ENCODE results near the gene SLC45A3.

Gene SLC45A3

DNA sequence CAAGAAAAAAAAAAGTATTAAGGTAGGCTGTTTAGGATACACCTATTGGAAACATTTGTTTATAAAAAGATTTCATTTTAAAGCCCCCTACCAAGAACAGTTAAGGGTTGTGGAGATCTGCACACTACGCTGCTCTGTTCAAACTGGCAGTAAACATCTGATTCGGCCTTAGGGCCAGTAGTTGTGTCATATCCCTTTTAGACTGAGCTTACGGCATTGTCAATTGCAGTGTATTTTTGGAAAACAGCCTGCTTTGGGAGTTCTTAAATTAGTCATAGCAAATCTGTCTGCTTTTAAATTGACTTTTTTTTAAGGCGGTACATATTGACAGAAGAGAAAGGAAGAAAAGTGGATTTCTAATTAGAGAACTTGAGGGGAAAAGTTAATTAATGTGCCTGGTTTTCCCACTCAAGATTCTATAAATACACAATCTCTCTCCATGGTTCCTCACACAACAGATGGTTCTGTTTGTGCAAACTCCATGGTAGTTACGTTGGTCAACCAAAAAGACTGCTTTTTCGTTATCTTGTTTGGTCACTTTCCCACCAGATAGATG lies 46.8 kb downstream of the SLC45A3 start:
- DNase-seq = no peak

DNA sequence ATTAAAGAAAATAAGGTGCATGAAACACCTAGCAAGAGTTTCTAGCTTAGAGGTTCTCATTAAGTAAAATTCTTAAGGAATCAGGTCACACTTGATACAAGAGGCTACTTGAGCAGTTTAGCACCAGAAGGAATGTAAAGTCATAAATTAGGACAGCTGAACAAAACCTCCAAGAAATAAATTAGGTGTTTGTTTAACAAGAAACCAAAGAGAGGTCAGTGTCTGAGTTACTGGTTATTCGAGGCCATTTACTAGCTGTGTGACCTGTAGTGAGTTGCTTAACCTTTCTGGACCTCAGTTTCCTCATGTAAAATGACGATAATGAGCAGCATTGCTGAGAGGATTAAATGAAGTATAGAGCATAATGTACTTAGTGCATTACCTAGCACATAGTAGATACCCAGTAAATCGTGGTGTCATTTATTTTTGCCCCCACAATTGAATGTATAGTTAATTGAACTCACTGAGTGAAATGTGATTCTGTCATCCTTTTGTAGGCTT lies 47.6 kb downstream of the SLC45A3 start:
- no peak for DNase-seq

DNA sequence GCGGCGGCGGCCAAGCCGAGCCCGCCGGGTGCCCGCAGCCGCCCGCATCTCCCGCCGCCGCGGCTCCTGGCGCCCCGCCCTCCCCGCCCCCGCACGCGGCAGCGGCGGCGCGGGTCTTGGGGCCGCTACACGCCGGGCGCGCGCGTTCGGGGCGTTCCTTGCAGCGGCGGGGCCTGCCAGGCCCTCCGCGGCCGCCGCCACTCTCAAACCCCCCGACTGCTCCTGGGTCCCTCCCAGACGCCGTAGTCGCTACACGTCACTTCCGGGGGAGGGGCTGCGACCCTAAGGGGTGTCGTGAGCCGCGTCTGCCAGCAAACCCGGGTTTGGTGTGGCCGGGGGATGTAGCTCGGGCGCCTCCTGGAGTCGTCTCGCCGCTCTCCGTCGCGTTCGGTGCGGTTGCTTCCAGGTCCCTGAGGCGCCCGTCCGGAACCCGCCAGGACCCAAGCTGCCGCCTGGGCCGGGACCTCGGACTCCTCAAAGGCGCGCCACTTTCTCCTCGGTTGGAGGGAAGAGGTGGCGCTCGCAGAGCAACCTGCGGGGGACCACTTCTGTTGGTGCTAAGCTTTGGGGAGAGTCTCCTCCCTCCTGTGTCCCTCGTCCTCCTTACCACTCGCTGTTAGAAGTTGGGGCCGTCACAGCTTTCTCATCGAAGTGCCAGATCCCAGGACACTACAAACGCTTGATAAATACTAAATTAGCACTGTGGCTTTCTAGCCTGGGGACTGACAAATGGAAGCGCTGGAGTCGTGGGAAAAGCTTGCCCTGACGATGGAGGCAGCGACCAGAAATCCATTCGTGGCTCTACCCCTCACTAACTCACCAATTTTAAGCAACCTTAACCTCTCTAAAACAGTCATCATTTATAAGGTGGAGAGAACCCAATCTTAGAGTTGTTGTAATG lies 48.3 kb downstream of the SLC45A3 start, which contains the start of gene ELK4:
Gene ELK4, minus strand, starts transcription at position 244 of the 901 bp plus-strand sequence. CDS start 8,129 bp downstream, outside the sequence.
- DNase-seq = peak; percentile 97 to 99 (median 98)

DNA sequence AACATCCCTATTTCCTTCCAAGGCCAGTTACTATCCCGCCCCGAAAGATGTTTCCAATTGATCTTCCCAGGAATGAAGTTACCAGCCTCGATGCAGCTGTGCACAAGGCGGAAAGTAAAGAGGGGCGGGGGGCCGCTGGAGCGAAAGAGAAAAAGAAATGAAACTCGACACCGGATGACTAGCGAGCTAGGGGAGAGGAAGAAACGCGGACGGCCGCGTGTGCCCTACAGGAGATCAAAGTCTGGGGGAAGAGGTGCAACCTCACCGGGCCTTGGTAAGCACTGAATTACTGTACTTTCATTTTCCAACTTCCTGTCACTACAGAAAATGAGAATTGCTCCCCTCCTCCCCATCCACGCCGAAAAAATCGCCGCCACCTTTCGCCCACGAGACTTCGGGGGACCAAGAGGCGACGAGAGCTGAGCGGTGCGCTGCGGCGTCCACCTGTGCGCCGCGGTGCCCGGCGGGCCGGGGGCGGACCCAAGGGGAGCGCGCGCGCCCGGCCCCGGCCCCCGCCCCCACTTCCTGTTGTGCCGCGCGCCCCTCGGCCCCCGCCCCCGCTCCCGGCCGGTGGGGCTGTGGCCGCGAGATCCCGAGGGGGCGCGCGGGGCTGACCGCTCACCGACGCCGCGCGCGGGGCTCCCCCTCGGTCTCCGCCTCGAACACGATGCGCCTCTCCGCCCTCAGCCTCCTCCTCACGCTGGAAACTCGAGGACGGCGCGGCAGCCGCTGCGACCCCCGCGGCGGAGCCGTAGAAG lies 49.1 kb downstream of the SLC45A3 start:
- DNase-seq = peak; percentile 55 to 70 (median 64)

DNA sequence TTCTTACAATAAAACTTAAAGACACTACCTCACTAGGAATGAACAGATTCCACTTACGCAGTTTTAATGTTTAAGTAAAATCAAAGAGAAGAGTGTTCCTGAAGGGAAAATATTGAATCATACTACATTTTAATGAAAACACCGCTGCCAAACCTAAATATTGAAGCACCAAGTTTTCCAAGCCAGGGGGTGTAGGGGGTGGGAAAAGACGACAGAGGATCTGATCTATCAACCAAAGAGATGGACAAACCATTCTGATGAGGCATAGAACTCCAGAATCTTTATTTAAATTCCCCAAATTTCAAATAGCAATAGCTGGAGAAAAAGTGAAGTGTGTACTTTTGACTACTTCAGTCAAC lies 49.7 kb downstream of the SLC45A3 start:
- DNase-seq = no peak

DNA sequence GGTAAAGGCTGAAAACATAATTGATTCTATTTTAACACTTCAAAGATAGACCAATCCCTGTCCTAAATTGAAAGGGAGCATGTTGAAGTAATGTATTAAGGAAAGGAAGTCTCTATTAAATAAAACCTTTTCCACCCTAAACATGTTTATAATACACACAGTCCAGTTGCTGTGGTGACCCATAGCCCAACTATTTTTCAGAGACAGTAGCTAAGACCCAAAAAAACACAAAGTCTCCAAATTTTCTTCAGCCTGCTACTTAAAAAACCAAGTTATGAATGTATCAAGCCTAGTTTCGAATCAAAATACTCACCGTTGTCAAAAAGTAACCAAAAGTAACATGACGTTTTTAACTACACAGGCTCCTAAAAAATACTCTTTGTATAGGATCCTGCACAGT lies 50.1 kb downstream of the SLC45A3 start:
- no peak for DNase-seq

DNA sequence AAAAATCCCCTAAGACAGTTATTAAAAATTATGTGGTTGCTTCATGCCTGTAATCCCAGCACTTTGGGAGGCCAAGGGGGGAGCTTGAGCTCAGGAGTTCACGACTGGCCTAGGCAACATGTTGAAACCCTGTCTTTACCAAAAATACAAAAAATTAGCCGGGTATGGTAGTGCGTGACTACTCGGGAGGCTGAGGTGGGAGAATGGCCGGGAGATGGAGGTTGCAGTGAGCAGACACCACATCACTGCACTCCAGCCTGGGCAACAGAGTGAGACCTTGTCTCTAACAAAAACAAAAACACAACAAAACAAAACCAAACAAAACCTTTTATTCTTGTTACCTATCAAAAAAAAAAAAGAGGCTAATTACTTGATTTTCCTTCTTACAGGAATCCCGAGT lies 50.6 kb downstream of the SLC45A3 start:
- no peak for DNase-seq

DNA sequence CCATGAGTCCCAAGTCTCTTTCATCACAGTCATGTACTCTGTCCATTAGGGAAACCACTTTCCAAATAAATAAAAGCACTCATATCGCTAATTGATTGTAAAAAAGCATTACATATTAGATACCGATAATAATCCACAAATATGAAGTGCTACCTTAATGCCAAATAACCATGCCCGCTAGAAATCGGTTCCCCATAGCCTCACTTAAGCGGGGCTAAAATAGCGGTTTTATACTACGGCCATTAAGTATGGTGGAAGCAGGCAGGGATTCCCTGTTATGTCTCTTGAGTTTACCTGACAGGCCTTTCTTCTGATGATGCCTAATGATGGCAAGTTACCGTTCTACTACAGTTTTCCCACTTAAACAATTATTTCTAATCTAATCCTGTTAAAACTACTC lies 52.4 kb downstream of the SLC45A3 start:
- DNase-seq = no peak

DNA sequence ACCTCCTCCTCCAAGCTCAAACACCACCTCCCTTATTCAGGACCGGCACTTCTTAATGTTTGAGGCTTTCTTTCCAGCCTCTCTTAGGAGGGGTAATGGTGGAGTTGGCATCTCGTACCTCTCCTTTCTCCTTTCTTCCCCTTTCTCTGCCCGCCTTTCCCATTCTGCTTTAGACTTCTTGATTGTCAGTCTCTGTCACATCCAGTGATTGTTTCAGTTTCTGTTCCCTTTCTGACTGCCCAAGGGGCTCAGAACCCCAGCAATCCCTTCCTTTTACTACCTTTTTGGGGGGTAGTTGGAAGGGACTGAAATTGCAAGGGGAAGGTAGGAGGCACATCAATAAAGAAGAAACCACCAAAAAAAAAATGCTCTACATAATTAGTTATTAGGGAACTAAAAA lies 54.1 kb downstream of the SLC45A3 start:
- DNase-seq = no peak

DNA sequence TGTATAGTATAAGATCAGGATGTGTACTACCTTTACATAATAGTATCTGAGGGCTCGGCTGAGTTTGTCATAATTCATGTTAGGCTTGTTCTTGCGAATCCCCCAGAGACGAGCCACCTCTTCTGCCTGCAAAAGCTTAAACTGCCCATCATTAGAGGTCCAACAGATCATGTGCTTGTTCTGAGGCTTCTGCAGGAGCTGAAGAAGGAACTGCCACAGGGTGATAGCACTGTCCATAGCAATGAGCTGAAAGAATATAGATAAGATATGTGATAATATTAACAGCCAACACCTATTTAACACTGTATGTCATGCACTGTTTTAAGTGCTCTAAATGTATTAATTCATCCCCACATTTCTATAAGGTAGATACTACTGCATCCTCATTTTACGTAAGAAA lies 56.7 kb downstream of the SLC45A3 start:
- no peak for DNase-seq

DNA sequence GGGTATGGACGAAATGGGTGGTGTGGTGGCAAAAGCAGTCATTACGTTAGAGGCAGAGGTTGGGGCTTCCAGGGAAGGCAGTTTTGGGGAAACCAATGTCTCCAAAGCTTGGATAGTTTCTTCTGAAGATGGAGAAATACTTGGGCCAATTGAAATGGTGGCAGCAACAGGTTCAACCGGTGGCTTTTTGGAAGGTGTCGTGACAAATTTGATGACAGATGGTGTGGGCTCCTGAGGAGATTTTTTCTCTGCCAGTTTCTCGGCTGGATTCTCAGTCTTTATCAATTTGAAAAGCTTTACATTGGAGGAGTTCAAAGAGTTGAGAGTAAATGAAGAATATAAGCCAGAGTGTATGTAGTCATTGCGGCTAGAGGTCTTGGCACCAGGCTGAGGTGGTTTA lies 60.0 kb downstream of the SLC45A3 start:
- no peak for DNase-seq

DNA sequence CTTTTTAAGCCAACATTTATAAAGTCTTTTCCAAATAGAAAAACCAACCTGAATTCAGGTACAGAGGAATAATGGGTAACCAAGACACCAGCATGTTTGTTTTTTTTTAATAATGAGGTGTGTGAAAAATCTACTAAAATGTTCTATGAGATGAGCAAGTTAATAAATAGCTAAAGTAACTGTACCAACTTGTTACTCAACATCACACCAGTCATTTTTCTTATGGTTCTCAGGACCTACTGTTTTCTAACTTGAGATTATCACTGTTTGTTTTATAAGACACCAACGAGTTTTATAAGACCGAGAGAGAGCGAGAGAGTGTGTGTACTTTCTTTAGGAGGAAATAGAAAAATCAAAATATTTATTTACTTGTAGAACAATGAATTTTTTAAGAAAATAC lies 60.9 kb downstream of the SLC45A3 start:
- DNase-seq = no peak

DNA sequence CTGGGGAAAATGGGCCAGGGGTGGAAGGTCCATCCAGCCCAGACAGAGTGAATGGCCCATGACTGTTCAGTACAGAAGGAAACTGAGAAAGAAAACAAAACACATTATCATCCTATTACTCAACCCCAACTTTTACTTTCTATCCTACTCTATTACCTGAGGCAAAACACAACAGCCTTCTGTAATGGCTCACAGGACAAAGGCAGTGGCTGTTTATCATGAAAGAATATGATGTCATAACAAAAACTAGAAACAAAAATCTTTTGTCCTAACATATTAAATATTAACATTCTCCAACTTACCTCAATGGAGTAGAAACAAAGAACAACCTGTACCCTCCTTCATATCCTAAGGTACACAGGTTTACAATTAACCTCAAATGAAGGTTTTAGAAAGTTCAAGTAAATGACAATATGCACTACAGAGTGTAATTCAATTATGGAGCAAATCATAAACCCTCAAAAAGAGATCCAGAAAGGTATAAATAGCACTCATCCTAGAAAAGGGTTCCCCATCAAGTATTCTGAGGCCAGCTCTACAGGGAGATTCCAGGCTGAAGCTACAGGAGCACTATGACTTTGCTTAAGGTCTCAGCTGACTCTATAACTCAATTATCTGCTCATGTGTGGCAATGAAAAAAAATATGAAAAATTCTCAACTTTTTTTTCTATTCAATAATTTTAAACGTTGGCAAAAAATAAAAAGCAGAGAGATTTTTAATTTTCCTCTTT lies 63.6 kb downstream of the SLC45A3 start:
- DNase-seq = no peak

DNA sequence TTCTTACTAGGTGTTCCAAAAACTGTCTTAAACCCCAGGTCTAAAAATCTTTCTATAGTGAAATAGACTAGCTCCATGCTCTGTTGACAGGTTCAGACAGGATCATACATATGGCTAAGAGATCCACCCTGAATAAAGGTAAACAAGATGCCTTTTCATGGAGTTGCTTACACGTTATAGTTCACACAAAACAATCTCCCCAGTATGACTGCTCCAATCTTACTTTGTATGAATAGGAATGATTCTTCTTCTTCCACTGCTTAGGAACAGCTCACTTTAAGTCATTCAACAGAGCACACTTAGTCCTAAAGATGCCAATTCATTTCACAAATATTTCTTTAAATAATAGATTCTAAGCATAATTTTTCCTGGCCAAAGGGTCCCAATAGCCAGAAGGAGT lies 64.5 kb downstream of the SLC45A3 start:
- DNase-seq = no peak

DNA sequence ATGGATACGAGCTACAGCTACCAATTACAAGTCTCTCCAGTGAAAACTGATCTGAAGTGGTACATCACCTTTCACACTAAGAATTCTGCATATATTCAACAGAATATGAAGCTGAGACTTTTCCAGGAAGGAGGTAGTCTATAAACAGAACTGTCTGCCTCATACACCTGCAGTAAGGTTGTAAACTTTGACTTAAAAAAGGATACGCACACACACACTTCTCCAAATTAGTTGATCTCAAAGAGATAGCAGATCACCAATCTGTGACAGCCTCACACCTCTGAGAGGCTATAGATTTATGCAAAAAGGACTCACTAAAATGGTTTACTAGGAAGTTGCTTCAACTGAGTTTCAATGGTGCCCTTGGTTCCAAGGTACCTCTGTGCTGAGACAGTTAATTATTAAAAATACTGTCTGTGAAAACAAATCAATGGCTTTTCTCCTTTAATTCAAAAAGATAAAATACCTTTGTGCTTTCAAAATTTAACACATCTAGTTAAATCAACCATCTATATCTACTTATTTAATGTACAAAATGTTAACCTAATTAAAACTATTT lies 66.4 kb downstream of the SLC45A3 start:
- no peak for DNase-seq

DNA sequence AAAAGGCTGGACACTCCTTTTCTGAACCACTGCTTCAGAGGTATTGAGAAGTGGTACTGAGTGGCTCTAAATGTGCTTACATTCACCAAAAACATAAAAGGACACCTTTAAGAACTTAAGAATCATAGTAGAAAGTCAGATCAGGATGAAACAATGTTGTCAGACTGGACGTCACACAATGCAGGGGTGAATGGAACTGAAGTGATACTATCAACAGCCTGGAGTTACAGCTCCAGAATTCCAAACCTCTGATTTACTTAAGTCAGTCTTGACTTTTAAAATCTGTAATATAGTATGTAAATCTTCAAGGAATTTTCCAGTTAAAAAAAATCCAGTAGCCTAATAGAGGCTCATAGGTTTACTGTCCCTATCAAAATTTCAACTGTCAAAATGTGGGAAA lies 67.8 kb downstream of the SLC45A3 start:
- no peak for DNase-seq

DNA sequence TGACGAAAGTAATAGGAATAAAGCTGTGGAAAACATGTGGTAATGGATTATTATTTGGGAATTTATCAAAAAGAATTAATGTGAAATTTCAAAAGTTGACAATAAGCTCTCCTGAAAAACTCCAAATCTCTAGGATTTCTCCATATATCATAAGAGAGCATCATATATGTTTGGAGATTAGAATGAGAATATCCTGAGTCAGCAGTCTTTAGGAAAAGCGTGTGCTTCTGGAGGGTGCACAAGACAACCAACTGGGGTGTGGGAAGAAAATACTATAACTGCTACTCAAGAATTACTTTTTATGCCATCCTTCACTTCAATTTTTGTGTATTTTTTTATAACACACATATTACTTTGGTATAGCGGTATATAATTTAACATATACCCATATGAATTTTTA lies 68.2 kb downstream of the SLC45A3 start:
- DNase-seq = no peak

DNA sequence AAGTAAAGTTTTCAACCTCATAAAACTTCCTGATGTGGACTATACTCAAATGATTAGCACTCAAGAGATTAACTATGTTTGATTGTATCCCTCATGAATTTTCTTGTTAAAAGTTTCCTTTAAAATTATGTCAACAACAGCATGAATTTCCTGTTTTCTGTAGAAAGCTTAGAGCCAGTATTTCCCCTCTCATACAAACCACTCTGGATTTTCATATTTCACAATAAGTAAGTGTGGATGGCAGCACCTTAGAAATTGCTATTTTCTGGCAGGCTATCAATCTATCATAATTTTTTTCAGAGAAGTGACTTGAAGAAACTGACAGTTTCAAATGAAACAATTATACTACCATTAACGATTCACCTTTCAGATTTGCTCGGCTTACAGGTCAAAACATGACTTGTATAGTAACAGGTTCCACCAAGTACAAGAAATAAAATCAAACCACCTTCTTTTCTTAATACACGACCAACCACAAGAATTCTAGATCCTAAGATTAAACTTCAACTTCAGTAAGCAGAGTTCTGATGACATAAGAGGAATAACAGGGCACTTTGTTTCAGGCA lies 69.3 kb downstream of the SLC45A3 start:
- DNase-seq = no peak

DNA sequence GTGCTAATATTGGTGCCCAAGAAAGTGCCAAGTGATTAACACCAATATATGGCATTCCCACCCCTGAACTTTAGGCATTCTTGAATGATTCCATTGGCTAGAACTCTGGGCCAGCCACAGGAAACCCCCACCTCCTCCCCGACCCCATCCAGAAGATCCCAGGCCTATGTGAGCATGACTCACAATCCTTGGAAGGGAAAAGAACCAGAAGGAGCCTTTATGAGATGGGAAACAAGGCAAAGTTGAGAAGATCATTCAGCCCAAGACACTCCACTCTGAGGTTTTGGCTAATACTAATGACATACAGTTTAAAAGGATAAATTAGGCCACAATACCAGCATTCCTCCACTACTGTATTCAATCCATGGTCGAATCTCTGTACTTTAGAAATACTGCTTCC lies 70.3 kb downstream of the SLC45A3 start:
- no peak for DNase-seq
